Measurements from ENCODE around the gene SYN1.

SYN1 gene

GRCh38 chrX:47597222-47597621, 22.4 kb downstream of the SYN1 start:
- peaks cover 6% of the 10 kb centered on the region for H3K36me3 Mint-ChIP-seq (ENCODE audit: low read depth)
- peaks cover 5% of the 10 kb centered on the region for H3K4me1 Mint-ChIP-seq (ENCODE audit: low read depth)
- no peak overlapping the region for H3K4me3 Mint-ChIP-seq
- peaks cover 10% of the 10 kb centered on the region for H3K9me3 Mint-ChIP-seq
- H3K27me3 Mint-ChIP-seq: peaks cover 3% of the 10 kb centered on the region
- no peak overlapping the region for H3K27ac Mint-ChIP-seq
- intact Hi-C loops (cut with micrococcal nuclease): no loop called here

GRCh38 chrX:47596256-47596655, 23.4 kb downstream of the SYN1 start:
- intact Hi-C loops (cut with micrococcal nuclease): no loop called here
- peaks cover 6% of the 10 kb centered on the region for H3K36me3 Mint-ChIP-seq (ENCODE audit: low read depth)
- peaks cover 3% of the 10 kb centered on the region for H3K27me3 Mint-ChIP-seq
- peaks cover 10% of the 10 kb centered on the region for H3K9me3 Mint-ChIP-seq
- no peak overlapping the region for H3K4me3 Mint-ChIP-seq
- H3K4me1 Mint-ChIP-seq (ENCODE audit: low read depth): peaks cover 5% of the 10 kb centered on the region
- no peak overlapping the region for H3K27ac Mint-ChIP-seq

- Mint-ChIP-seq H3K4me1 (ENCODE audit: low read depth) (peaks cover 5% of the 10 kb centered on the region), H3K4me3 (no peak overlapping the region)
Observed at GRCh38 chrX:47595716-47596251, 23.9 kb downstream of the SYN1 start.

GRCh38 chrX:47593522-47593921, 26.1 kb downstream of the SYN1 start:
- peaks cover 12% of the 10 kb centered on the region for H3K4me1 Mint-ChIP-seq (ENCODE audit: low read depth)
- H3K27ac Mint-ChIP-seq: no peak overlapping the region
- H3K27me3 Mint-ChIP-seq: peaks cover 5% of the 10 kb centered on the region
- peaks cover 6% of the 10 kb centered on the region for H3K36me3 Mint-ChIP-seq (ENCODE audit: low read depth)
- intact Hi-C loops (cut with micrococcal nuclease): no loop called here
- peaks cover 10% of the 10 kb centered on the region for H3K9me3 Mint-ChIP-seq
- H3K4me3 Mint-ChIP-seq: no peak overlapping the region

More at GRCh38 chrX:47595716-47596251, 23.9 kb downstream of the SYN1 start:
- no peak overlapping the region for H3K27ac Mint-ChIP-seq
- H3K27me3 Mint-ChIP-seq: peaks cover 3% of the 10 kb centered on the region
- H3K36me3 Mint-ChIP-seq (ENCODE audit: low read depth): peaks cover 6% of the 10 kb centered on the region
- intact Hi-C loops (cut with micrococcal nuclease): no loop called here
- H3K9me3 Mint-ChIP-seq: peaks cover 10% of the 10 kb centered on the region

- Mint-ChIP-seq H3K9me3 (no peaks in the 10 kb centered on the region), H3K36me3 (ENCODE audit: low read depth) (peaks cover 10% of the 10 kb centered on the region), H3K4me1 (ENCODE audit: low read depth) (peaks cover 13% of the 10 kb centered on the region), H3K4me3 (no peak overlapping the region), H3K27ac (no peak overlapping the region), H3K27me3 (peaks cover 9% of the 10 kb centered on the region)
- intact Hi-C loops (cut with micrococcal nuclease): no loop called here
Observed at GRCh38 chrX:47590984-47591383, 28.7 kb downstream of the SYN1 start.

- Mint-ChIP-seq H3K27me3 (peaks cover 9% of the 10 kb centered on the region), H3K27ac (no peak overlapping the region), H3K4me3 (no peak overlapping the region), H3K4me1 (ENCODE audit: low read depth) (peaks cover 41% of the 10 kb centered on the region), H3K9me3 (no peaks in the 10 kb centered on the region), H3K36me3 (ENCODE audit: low read depth) (peaks cover 38% of the 10 kb centered on the region)
- intact Hi-C loops (cut with micrococcal nuclease): no loop called here
Observed at GRCh38 chrX:47587906-47588735, 31.5 kb downstream of the SYN1 start.

GRCh38 chrX:47587091-47587891, 32.4 kb downstream of the SYN1 start:
- Mint-ChIP-seq H3K27ac (no peak overlapping the region), H3K9me3 (no peaks in the 10 kb centered on the region)

GRCh38 chrX:47586043-47586787, 33.4 kb downstream of the SYN1 start:
- Mint-ChIP-seq H3K36me3 (ENCODE audit: low read depth) (peaks cover 39% of the 10 kb centered on the region), H3K4me1 (ENCODE audit: low read depth) (peaks cover 59% of the 10 kb centered on the region), H3K4me3 (no peak overlapping the region), H3K27ac (no peak overlapping the region), H3K9me3 (no peaks in the 10 kb centered on the region), H3K27me3 (peaks cover 9% of the 10 kb centered on the region)
- intact Hi-C loops (cut with micrococcal nuclease): no loop called here

More at GRCh38 chrX:47587091-47587891, 32.4 kb downstream of the SYN1 start:
- H3K36me3 Mint-ChIP-seq (ENCODE audit: low read depth): peaks cover 39% of the 10 kb centered on the region
- H3K4me1 Mint-ChIP-seq (ENCODE audit: low read depth): peaks cover 48% of the 10 kb centered on the region
- peaks cover 9% of the 10 kb centered on the region for H3K27me3 Mint-ChIP-seq
- H3K4me3 Mint-ChIP-seq: no peak overlapping the region
- intact Hi-C loops (cut with micrococcal nuclease): no loop called here

GRCh38 chrX:47585273-47585672, 34.4 kb downstream of the SYN1 start:
- Mint-ChIP-seq H3K9me3 (no peaks in the 10 kb centered on the region), H3K4me1 (ENCODE audit: low read depth) (peaks cover 59% of the 10 kb centered on the region), H3K4me3 (no peak overlapping the region), H3K27ac (no peak overlapping the region), H3K27me3 (peaks cover 8% of the 10 kb centered on the region), H3K36me3 (ENCODE audit: low read depth) (peaks cover 39% of the 10 kb centered on the region)
- intact Hi-C loops (cut with micrococcal nuclease): no loop called here

GRCh38 chrX:47584714-47585113, 34.9 kb downstream of the SYN1 start:
- H3K4me1 Mint-ChIP-seq (ENCODE audit: low read depth): peaks cover 56% of the 10 kb centered on the region
- H3K27me3 Mint-ChIP-seq: peaks cover 4% of the 10 kb centered on the region
- H3K4me3 Mint-ChIP-seq: no peak overlapping the region
- peaks cover 39% of the 10 kb centered on the region for H3K36me3 Mint-ChIP-seq (ENCODE audit: low read depth)
- no peaks in the 10 kb centered on the region for H3K9me3 Mint-ChIP-seq
- H3K27ac Mint-ChIP-seq: no peak overlapping the region
- intact Hi-C loops (cut with micrococcal nuclease): loop anchor here (5.0 kb wide), 1 partner anchor 48 kb away; no protein-coding TSS in a partner anchor

- intact Hi-C loops (cut with micrococcal nuclease): loop anchor here (5.0 kb wide), 1 partner anchor 49 kb away; no protein-coding TSS in a partner anchor
- peaks cover 4% of the 10 kb centered on the region for H3K27me3 Mint-ChIP-seq
- H3K36me3 Mint-ChIP-seq (ENCODE audit: low read depth): peaks cover 39% of the 10 kb centered on the region
- peak overlapping the region; percentile 77 for H3K27ac Mint-ChIP-seq
- no peaks in the 10 kb centered on the region for H3K9me3 Mint-ChIP-seq
- H3K4me1 Mint-ChIP-seq (ENCODE audit: low read depth): peaks cover 70% of the 10 kb centered on the region
- peak overlapping the region; percentile 77 for H3K4me3 Mint-ChIP-seq
Observed at GRCh38 chrX:47583240-47583861, 36.3 kb downstream of the SYN1 start.

GRCh38 chrX:47581731-47582647, 37.7 kb downstream of the SYN1 start, which contains the start of gene TIMP1:
TIMP1 (plus strand) TSS chrX:47582436; CDS start chrX:47583416, 980 bp downstream.
- no peaks in the 10 kb centered on the region for H3K9me3 Mint-ChIP-seq

More at GRCh38 chrX:47581731-47582647, 37.7 kb downstream of the SYN1 start, which contains the start of gene TIMP1:
- Mint-ChIP-seq H3K36me3 (ENCODE audit: low read depth) (peaks cover 39% of the 10 kb centered on the region), H3K27ac (peak within 1 kb of the TSS; percentile 77), H3K4me3 (peak within 1 kb of the TSS; percentile 77), H3K4me1 (ENCODE audit: low read depth) (peaks cover 83% of the 10 kb centered on the region), H3K27me3 (peaks cover 1% of the 10 kb centered on the region)
- intact Hi-C loops (cut with micrococcal nuclease): loop anchor here (5.0 kb wide), 1 partner anchor 50 kb away; no protein-coding TSS in a partner anchor

Measured in dendritic cell treated with granulocyte-macrophage colony-stimulating factor and Interleukin-4, amounts not matched to agents 40 ng/mL and 50 ng/mL, for 4 days (primary cell).